C4-2B (cell line): ENCODE measurements around the gene FYCO1.

Source experiments
- CTCF ChIP-seq: fragments of 450-650 bp; conservative IDR thresholded peaks from 2 replicates; pipeline ENCODE4 v1.5.1; 2017; ENCODE audit warnings: mild to moderate bottlenecking
- ZFX ChIP-seq: fragments of 450-650 bp; IDR thresholded peaks from 2 replicates; pipeline ENCODE4 v1.6.1; 2017

DNA sequence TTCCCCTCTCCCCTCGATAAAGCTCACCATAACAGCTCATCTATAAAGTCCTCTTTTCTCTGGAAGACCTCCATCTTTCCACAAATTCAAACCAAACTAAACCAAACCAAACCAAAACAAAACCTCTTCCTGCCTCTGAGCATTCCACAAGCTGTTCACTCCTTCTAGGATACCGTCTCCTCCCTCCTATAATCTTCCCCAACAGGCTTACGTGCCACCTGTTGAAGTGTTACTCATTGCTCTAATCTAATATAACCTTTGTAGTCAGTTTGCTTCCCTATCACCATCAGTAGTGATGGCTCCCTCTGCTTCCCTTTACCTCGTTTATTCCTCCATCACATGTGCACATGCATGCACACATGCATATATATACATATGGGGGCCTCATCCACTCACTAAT lies 122.0 kb downstream of the FYCO1 start:
- TF ChIP-seq CTCF = no peak
- no peak for TF ChIP-seq ZFX
